H9 (cell line): ENCODE data around the gene ADGRG1. TPM values are rescaled to one million over a fixed set of nuclear protein-coding genes. Genes with fewer than 3 reads are reported as not detected.

Source experiments
- DNase-seq: peaks from one replicate; pipeline ENCODE4 v3.0.0-alpha.2; 2017
- H2AFZ ChIP-seq: one replicate; pipeline ENCODE4 v1.6.1; 2013; ENCODE audit warnings: mild to moderate bottlenecking, low read length, control low read depth, moderate library complexity
- H2AK5ac ChIP-seq: 2 replicates; pipeline ENCODE4 v1.6.1; 2013; ENCODE audit warnings: low read length, control low read depth, mixed read lengths; ENCODE audit not compliant: insufficient read length
- H2BK120ac ChIP-seq: one replicate; pipeline ENCODE4 v1.6.1; 2013; ENCODE audit warnings: low read depth, mild to moderate bottlenecking, low read length, control low read depth, inconsistent platforms; ENCODE audit not compliant: poor library complexity, severe bottlenecking
- H2BK12ac ChIP-seq: 2 replicates; pipeline ENCODE4 v1.6.1; 2013; ENCODE audit warnings: low read length, control low read depth, mixed read lengths, low read depth; ENCODE audit not compliant: insufficient read length
- H2BK15ac ChIP-seq: 2 replicates; pipeline ENCODE4 v1.6.1; 2013; ENCODE audit warnings: low read depth, low read length, control low read depth
- H2BK20ac ChIP-seq: one replicate; pipeline ENCODE4 v1.6.1; 2013; ENCODE audit warnings: low read depth, mild to moderate bottlenecking, low read length, control low read depth, inconsistent platforms; ENCODE audit not compliant: poor library complexity, severe bottlenecking
- H2BK5ac ChIP-seq: 2 replicates; pipeline ENCODE4 v1.6.1; 2013; ENCODE audit warnings: low read length, control low read depth, mixed read lengths; ENCODE audit not compliant: insufficient read length
- H3K14ac ChIP-seq: 2 replicates; pipeline ENCODE4 v1.6.1; 2013; ENCODE audit warnings: low read length, control low read depth; ENCODE audit not compliant: insufficient read depth
- H3K18ac ChIP-seq: 2 replicates; pipeline ENCODE4 v1.6.1; 2013; ENCODE audit warnings: low read depth, mild to moderate bottlenecking, mixed read lengths, low read length, control low read depth; ENCODE audit not compliant: insufficient read length
- H3K23ac ChIP-seq: 2 replicates; pipeline ENCODE4 v1.6.1; 2013; ENCODE audit warnings: low read length, control low read depth, mixed read lengths, low read depth; ENCODE audit not compliant: insufficient read length
- H3K23me2 ChIP-seq: 2 replicates; pipeline ENCODE4 v1.6.1; 2013; ENCODE audit warnings: low read depth, mild to moderate bottlenecking, mixed read lengths, low read length, control low read depth; ENCODE audit not compliant: insufficient read length, poor library complexity, severe bottlenecking
- H3K27ac ChIP-seq: 2 replicates; pipeline ENCODE4 v1.5.1; 2013; ENCODE audit warnings: low read length, control low read depth, mixed read lengths, low read depth; ENCODE audit not compliant: insufficient read length
- H3K27me3 ChIP-seq: 2 replicates; pipeline ENCODE4 v1.6.1; 2013; ENCODE audit warnings: low read length, control low read depth, inconsistent platforms; ENCODE audit not compliant: insufficient read depth
- H3K4ac ChIP-seq: 2 replicates; pipeline ENCODE4 v1.6.1; 2013; ENCODE audit warnings: low read depth, mild to moderate bottlenecking, control low read depth, inconsistent platforms, low read length, moderate library complexity
- H3K4me1 ChIP-seq: 2 replicates; pipeline ENCODE4 v1.6.1; 2013; ENCODE audit warnings: low read length, control low read depth, inconsistent platforms; ENCODE audit not compliant: insufficient read depth
- H3K4me2 ChIP-seq: 2 replicates; pipeline ENCODE4 v1.6.1; 2013; ENCODE audit warnings: low read length, control low read depth, mixed read lengths; ENCODE audit not compliant: insufficient read length, insufficient read depth
- H3K56ac ChIP-seq: 2 replicates; pipeline ENCODE4 v1.6.1; 2013; ENCODE audit warnings: low read depth, mild to moderate bottlenecking, mixed read lengths, low read length, control low read depth; ENCODE audit not compliant: insufficient read length
- H3K79me1 ChIP-seq: 2 replicates; pipeline ENCODE4 v1.6.1; 2013; ENCODE audit warnings: low read depth, mild to moderate bottlenecking, moderate library complexity, low read length, control low read depth, inconsistent platforms; ENCODE audit not compliant: insufficient read depth, poor library complexity, severe bottlenecking
- H3K79me2 ChIP-seq: 2 replicates; pipeline ENCODE4 v1.6.1; 2013; ENCODE audit warnings: low read length, control low read depth, inconsistent platforms; ENCODE audit not compliant: insufficient read depth
- H3K9ac ChIP-seq: 2 replicates; pipeline ENCODE4 v1.6.1; 2013; ENCODE audit warnings: low read length, control low read depth, mixed read lengths; ENCODE audit not compliant: insufficient read length; ENCODE audit errors: extremely low read depth
- H3K9me3 ChIP-seq: one replicate; pipeline ENCODE4 v1.6.1; 2013; ENCODE audit warnings: low read depth, low read length, inconsistent platforms; ENCODE audit not compliant: control insufficient read depth
- H3T11ph ChIP-seq: one replicate; pipeline ENCODE4 v1.6.1; 2013; ENCODE audit warnings: mild to moderate bottlenecking, low read length, control low read depth, inconsistent platforms
- H4K20me1 ChIP-seq: one replicate; pipeline ENCODE4 v1.6.1; 2013; ENCODE audit not compliant: control insufficient read depth, insufficient read length, insufficient read depth
- H4K5ac ChIP-seq: 2 replicates; pipeline ENCODE4 v1.6.1; 2013; ENCODE audit warnings: low read depth, mild to moderate bottlenecking, mixed read lengths, low read length, control low read depth; ENCODE audit not compliant: insufficient read length
- H4K8ac ChIP-seq: replicated peaks from 2 replicates; pipeline ENCODE4 v1.6.1; 2013; ENCODE audit warnings: low read length, control low read depth, mixed read lengths, low read depth; ENCODE audit not compliant: insufficient read length
- H4K91ac ChIP-seq: 2 replicates; pipeline ENCODE4 v1.6.1; 2013; ENCODE audit warnings: low read depth, mild to moderate bottlenecking, moderate library complexity, mixed read lengths, low read length, control low read depth; ENCODE audit not compliant: insufficient read length
- H3K27ac Mint-ChIP-seq, 3 experiments: 2 replicates in 2 of 3; 3 replicates in 1 of 3; pipeline ENCODE4 v1.8.0; 2020 to 2021; ENCODE audit warnings: mixed read lengths in 3 of 3, mild to moderate bottlenecking in 1 of 3, moderate library complexity in 1 of 3
- H3K27me3 Mint-ChIP-seq: 2 replicates; pipeline ENCODE4 v1.8.0; 2021; ENCODE audit warnings: low read depth, mild to moderate bottlenecking, moderate library complexity, mixed read lengths
- H3K36me3 Mint-ChIP-seq, 3 experiments: 2 replicates in 2 of 3; 3 replicates in 1 of 3; pipeline ENCODE4 v1.8.0; 2020 to 2021; ENCODE audit warnings: low read depth in 3 of 3, mixed read lengths in 3 of 3; ENCODE audit not compliant: insufficient read depth in 1 of 3
- H3K4me1 Mint-ChIP-seq, 2 experiments: 2 replicates each; pipeline ENCODE4 v1.8.0; 2020; ENCODE audit warnings: mixed read lengths in 2 of 2
- H3K4me3 Mint-ChIP-seq, 2 experiments: 2 replicates in 1 of 2; 3 replicates in 1 of 2; pipeline ENCODE4 v1.8.0; 2020 to 2021; ENCODE audit warnings: mild to moderate bottlenecking in 2 of 2, mixed read lengths in 2 of 2, moderate library complexity in 1 of 2
- H3K9me3 Mint-ChIP-seq, 2 experiments: 2 replicates in 1 of 2; 3 replicates in 1 of 2; pipeline ENCODE4 v1.8.0; 2020; ENCODE audit warnings: mild to moderate bottlenecking in 2 of 2, mixed read lengths in 2 of 2, moderate library complexity in 1 of 2
- CTCF ChIP-seq: fragments of 200-600 bp; sonication (generic); conservative IDR thresholded peaks from 3 replicates; pipeline ENCODE4 v1.8.0; 2021; ENCODE audit warnings: antibody characterized with exemption, mild to moderate bottlenecking
- WGBS: extraction: QIAGEN DNeasy Blood & Tissue Kit; methylation state at CpG from one replicate; pipeline ENCODE4 v1.1.7; 2013; ENCODE audit warnings: missing lambda C conversion rate, low lambda C conversion rate, mixed read lengths; ENCODE audit not compliant: insufficient read length; ENCODE audit errors: extremely low coverage; 5-methylcytosine and 5-hydroxymethylcytosine counted together
- total RNA-seq: library from RNA; stranded (reverse); gene quantifications from 2 replicates; pipeline ENCODE4 v1.2.1, GENCODE V29; 2021

ADGRG1 gene
- total RNA-seq, 1 experiment from 2014 or later, result 1.1 TPM

GRCh38 chr16:57606147-57606846 is 22.1 kb upstream of the ADGRG1 start:
- peaks cover 16% of the 10 kb centered on the region for H3K27me3 Mint-ChIP-seq
- no peaks in the 10 kb centered on the region for H3K23me2 ChIP-seq
- H3K4ac ChIP-seq, result no peak overlapping the region

More at GRCh38 chr16:57606147-57606846, 22.1 kb upstream of the ADGRG1 start:
- Histone ChIP-seq H3K9me3 (no peaks in the 10 kb centered on the region), H3K56ac (no peak overlapping the region), H3T11ph (no peak overlapping the region), H4K8ac (no peak overlapping the region), H2BK12ac (no peak overlapping the region), H2BK5ac (no peak overlapping the region), H2BK120ac (no peak overlapping the region), H3K18ac (no peak overlapping the region), H3K14ac (no peak overlapping the region), H3K27me3 (no peaks in the 10 kb centered on the region), H2AFZ (no peak overlapping the region), H3K27ac (no peak overlapping the region), H4K91ac (no peak overlapping the region), H2BK20ac (no peak overlapping the region), H3K79me1 (no peaks in the 10 kb centered on the region), H3K23ac (no peak overlapping the region), H4K20me1 (no peaks in the 10 kb centered on the region), H4K5ac (no peak overlapping the region), H3K4me1 (no peaks in the 10 kb centered on the region), H2BK15ac (no peak overlapping the region), H3K4me2 (no peak overlapping the region), H3K9ac (no peak overlapping the region), H3K79me2 (no peaks in the 10 kb centered on the region), H2AK5ac (no peak overlapping the region)
- TF ChIP-seq CTCF, result no peak
- H3K4me3 Mint-ChIP-seq, result no peak overlapping the region
- peaks cover 4 to 16% of the 10 kb centered on the region in 2 experiments; a peak in 2 of 4 replicates for H3K4me1 Mint-ChIP-seq
- H3K27ac Mint-ChIP-seq, result no peak overlapping the region
- WGBS, result no CpG with 5 or more reads among the region's 4 CpGs
- DNase-seq, result no peak
- H3K9me3 Mint-ChIP-seq, result no peaks in the 10 kb centered on the region
- H3K36me3 Mint-ChIP-seq, result no peaks in the 10 kb centered on the region
